HG02970 (cell line): ENCODE results near the gene ASCC2.

Experiments
- ATAC-seq: cut with Tn5 transposase; IDR thresholded peaks from one replicate; pipeline ENCODE4 v1.9.1; 2021; ENCODE audit warnings: mild to moderate bottlenecking, moderate library complexity, moderate number of reproducible peaks; ENCODE audit not compliant: unreplicated experiment, low FRiP score

ASCC2 gene

DNA sequence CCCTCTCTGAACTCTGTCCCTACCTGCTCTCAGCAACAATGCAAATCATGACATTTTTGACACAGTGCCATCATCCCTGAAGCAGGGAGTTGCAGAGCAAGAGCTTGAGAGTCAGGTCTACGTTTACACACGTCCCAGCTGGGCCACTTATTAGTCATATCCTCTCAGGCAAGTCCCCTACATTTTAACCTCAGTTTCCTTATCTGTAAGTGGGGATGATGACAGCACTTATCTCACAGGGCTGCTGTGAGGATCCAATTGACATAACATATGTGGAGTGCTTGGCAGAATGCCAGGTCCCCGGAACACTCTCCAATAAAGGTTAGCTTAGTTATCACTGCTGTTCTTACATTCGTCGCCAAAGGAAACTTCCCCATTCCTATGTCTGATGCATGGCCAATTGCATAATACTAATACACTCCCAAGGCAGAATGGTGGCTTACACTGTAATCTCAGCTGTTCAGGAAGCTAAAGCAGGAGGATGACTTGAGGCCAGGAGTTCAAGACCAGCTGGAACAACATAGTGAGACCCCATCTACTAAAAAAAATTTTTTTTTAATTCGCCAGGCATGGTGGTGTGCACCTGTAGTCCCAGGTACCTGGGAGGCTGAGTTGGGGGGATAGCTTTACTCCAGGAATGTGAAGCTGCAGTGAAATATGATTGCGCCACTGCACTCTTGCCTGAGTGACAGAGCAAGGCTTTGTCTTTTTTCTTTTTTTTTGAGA lies 16.6 kb downstream of the ASCC2 start:
- no peak for ATAC-seq

DNA sequence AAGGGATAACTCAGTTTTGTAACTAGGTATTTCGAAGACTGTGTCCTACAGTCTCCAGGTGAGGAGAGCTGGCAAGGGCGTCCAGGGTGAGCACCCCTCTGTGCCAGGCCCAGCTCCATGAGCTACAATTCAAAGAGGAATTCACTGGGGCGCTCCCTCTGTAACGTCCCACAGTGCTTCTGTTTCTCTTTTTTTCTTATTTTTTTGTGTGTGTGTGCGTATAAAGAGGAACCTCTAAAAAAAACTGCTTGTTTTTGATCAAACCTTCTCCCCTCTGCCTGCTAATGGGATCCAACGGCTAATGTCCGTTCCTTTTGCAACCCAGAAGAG lies 17.1 kb downstream of the ASCC2 start:
- ATAC-seq = no peak

DNA sequence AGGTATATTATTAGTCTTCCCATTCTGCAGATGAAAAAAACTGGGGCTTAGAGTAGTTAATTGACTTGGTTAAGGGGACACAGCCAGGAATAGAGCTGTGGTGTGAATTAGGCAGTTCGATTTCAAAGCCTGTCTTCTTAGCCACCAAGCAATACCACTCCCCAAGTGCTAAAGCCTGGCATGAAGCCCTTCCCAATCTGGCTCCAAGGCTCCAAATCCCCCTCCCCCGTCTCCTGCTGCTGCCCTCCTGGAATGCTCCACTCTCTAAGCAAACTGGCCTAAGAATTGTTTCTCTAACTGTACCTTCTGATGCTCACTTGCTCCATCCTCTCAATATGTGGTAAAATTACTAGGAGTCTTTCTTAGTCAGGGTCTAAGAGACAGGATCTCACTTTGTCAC lies 18.6 kb downstream of the ASCC2 start:
- ATAC-seq = no peak

DNA sequence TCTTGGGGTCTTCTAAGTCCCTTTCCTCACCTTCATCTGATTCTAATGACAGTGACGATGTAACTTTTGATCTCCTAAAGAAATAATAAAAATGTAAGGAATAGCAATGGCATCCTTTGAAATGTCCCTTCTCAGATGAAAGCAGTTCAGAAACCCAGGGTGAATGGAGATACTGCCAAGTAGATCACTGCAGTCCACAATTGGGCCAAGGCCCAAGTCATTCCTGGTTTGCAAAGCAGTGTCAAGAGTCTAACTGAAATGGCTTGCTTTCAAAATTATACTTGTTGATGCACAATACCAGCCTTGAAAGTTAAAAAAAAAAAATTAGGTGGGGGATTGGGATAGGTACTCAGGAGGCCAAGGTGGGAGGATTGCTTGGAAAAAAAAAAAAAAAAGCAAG lies 20.4 kb downstream of the ASCC2 start:
- no peak for ATAC-seq

DNA sequence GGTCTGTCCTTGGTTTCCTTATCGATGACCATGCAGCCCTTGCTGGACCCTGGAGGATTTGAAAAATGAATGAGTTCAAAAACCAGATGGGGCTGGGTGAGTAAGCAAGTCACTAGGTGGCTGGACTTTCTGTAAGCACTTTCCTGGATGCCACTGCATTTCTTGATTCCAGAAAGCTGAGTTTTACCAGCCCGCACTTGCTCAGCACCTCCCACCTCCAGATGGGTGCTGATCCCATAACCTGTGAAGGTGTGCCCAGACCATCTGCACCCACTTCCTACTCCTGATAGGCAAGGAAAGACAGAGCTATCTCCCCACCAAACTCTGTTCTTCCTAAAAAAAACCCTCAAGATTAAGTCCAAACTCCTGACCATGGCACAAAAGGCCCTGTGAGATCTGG lies 21.1 kb downstream of the ASCC2 start:
- no peak for ATAC-seq

DNA sequence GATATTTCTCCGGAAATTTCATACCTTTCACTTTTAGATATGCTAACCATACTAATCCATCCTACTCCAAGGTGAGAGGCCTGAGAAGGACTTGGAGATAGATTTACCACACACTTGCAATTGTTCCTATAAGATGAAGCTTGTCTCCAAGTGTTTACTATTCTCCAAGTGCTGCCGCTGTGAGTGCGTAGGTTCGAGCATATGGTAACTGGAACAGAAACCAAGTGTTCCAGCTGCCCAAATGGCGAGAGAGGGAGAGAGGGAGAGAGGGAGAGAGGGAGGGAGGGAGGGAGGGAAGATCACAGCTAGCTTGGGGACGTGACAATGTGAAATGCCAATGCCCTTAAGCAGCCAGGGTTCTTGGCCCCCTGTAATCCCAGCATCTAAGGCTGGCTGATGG lies 21.5 kb downstream of the ASCC2 start:
- no peak for ATAC-seq

DNA sequence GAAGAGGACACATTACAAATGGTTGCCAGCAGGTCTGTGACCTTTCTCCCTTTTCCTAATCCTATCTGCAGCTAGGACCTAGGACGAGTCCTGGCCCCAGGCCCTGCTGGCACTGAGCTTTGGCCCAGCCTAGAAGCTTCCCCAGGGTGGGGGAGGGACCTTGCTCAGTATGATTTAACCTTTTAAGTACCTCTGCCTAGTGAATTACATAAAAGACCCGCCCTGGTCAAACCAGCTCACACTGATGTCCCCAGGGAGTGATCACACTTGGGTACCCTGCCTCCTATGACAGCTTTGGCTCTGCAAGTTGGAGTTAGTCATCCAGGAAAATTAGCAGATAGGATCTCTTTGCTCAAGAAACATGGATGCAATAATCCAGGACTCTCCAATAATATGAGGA lies 21.9 kb downstream of the ASCC2 start:
- ATAC-seq = no peak

DNA sequence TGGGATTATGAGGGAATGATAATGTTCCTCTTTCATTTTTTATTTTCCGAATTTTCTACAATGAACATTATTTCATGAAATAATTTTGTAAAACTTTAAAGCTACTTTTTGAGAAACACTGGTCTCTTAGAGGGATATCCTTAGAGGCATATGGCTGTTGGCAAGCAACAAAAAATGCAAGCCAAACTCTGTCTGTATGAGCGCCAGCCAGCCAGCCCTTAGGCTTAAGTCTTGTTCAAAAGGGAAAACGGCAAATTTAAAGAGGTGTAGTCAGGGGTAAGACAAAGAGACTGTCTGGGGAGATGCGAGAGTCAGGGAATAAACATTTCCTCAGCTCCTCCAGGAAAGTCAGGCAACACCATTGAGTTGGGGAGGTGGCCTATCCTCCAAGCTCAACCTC lies 22.5 kb downstream of the ASCC2 start:
- no peak for ATAC-seq

DNA sequence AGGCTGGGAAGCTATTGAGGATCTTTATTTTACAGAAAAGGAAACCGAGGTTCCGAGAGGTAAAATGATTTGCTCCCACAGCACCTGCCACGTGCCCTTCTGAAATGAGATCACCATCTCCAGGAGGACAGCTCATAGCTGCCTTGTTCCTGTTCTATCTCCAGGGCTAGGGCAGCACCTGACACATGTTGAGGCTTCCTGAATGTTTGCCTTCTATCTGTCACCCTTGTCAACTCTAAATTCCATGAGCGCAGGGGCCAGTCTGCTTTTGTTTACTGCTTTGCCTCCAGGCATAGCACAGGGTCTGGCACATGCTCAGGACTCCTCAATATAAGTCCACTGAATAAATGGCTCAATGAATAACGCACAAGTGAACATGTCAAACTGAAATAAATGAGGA lies 24.1 kb downstream of the ASCC2 start:
- ATAC-seq = no peak

DNA sequence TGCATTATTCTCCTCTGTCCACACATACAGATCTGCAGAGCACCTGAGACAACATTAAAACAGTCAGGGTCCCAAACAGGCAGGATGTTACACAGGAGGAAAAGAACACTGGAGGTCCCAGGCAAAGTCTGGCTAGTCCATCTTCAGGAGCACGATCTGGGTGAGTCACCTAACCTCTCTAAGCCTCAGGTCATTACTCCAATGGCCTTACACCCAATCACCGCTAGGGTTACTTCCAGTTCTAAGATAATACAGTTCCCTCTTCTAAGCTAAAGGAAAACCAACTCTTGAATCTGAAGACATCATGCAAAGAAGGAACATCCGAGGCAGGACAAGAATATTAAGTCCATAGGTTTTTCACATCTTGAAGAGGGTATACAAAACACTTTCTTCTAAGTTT lies 24.5 kb downstream of the ASCC2 start:
- ATAC-seq = no peak

DNA sequence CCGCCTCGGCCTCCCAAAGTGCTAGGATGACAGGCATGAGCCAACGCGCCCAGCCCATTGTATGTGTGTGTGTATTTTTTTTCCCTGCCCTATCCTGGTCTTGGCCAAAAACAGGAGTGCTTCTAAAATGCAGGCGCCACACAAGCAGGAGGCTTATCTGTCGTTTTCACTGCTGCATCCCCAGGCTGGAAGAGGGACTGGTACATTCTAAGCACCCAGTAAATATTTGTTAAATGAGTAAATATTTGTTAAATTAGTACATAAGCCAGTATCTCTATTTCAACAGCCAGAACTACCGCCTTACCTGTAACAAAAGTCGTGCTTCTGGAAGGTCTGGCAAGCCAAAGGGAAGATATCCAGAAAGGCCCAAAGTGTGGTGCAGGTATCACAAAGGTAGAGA lies 24.9 kb downstream of the ASCC2 start:
- no peak for ATAC-seq

DNA sequence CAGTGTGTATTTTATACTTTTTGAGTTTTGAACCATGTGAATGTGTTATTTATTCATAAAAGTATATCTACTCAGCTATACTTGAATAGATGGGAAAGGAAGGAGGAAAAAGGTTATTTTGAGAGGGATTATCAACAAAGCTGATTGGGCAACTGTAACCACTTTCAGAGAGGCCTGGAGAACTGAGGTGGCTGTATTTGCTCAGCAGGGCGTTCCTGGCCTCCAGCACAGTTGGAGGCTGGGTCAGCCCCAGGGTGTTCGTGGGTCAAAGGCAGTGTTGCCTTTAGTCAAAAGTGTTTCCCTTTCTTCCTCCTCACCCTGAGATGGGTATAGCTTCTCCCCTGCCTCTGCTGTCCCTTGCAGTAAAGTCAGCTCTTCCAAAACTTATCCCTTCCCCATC lies 26.7 kb downstream of the ASCC2 start:
- ATAC-seq = no peak

DNA sequence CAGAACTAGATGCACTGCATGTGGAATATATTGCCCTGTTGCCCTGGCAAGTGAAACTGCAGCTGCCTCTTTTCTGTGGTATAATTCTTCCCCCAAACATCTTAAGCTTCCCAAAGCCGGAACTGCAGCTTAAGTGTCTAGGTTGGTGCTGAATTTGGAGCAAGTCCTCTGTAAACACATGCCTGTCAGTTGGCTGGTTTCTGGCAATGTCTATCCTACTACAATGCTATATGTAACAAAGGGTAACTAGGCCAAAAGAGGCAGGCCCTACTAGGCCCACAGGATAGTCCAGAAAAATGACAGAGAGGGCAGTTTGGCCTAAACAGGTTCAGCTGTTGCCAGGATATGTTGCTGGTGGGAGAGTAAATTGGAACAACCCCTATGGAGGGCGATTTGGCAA lies 27.9 kb downstream of the ASCC2 start:
- ATAC-seq = no peak

DNA sequence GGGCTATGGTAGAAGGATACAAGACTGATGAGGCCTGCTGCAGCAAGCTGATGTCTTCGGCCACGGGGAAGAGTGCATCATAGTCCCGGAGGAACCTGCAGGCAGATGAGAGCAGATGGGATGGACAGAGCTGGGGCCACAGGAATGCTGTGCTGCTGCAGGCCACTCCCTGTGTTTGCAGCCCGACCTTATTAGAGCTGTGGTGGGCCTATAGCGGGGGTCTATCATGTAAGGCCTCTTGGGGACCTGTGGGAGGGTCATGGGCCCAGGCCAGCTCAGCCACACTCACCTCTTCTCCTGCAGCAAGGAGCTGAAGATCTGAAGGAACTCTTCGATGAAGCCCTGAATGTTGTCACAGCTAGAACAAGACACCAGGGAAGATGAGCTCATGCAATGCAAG lies 31.9 kb downstream of the ASCC2 start:
- ATAC-seq = no peak

DNA sequence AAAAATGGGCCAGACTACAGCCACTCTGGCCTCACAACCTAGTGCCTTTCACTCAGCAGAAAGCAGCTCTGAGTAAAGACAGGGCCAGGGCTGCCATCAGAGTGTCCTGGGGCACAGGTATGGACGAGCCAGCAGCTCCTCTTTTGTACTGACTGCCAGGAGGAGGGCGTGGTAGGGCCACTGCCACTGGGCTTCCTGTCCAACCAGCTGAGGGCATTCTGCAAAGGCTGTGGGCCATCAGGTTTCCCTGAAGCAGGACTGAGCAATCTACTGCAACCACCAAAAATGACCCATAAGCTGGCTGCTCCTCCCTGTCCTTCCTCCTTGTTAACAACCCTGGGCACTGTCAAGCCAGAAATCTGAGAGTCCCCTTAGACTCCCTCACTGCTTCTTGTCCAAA lies 33.1 kb downstream of the ASCC2 start:
- no peak for ATAC-seq

DNA sequence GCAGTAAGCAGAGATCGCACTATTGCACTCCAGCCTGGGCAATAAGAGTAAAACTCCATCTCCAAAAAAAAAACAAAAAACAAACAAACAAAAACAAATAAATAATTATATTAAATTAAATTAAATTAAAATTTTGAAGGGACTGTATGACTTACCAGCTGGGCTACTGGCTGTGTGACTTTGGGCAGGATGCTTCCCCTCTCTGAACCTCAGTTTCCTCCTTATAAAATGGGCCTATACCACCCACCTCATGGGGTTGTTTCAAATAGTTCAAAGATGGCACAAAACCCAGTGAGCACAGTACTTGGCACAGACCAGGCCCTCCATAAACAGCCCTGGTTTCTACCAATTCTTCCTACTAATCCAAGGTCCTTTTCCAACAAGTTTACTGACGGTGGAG lies 34.9 kb downstream of the ASCC2 start:
- ATAC-seq = no peak

DNA sequence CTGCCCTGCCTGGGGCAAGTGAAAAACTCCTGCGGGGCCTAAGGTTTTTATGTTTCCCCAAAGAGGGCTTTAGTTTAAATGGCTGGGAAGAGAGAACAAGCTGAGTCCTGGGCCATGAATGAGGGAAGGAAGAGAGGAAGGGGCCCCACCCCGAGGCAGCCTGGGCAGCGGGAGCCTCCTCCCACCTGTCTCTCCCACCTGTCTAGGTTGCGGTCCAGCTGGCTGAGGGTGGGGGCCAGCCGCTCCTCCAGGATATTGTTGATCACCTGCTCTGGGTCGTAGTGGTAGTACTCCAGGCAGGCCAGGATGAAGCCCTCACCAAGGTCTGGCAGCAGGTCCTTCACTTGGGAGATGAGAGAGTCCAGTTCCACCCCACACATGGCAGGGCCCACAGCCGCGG lies 36.3 kb downstream of the ASCC2 start:
- ATAC-seq = no peak

DNA sequence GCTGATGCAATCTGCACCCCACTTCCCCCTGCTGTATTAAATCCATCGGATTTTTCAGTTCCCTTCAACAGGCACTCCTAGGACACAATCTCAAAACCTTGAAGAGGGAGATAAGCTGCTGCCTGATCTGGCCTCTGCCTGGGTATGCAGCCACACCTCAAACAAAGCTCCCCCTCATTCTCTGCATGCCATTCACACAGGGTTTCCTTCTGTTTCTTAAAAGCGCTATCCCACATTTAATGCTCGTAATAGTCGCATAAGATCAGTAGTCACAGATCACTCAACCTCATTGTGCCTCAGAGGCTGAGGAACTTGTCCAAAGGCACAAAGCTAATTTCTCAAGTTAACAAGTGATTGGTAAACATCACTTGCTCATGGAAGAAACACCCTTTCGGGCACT lies 36.9 kb downstream of the ASCC2 start:
- no peak for ATAC-seq

DNA sequence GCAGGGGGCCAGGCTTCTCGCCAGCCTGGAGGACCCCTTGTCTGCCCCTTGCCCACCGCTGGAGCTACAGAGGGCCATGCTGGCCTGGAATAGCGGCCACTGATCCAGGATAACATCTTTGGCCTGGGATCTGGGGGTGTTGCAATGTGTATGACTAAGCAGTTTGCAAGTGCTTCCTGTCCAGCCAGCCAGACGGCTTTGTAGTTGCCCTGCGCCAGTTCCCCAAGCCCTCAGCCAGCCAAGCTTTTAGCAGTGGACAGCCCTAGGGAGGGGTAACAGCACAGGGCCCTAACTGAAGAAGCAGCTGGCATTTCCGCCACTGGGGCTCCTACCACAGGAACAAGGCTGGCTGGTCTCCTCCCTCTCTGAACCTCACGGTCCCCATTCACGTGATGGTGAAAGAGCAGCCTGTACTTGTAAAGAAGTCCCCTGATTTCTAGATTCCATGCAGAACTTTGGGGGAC lies 38.8 kb downstream of the ASCC2 start:
- ATAC-seq = no peak

DNA sequence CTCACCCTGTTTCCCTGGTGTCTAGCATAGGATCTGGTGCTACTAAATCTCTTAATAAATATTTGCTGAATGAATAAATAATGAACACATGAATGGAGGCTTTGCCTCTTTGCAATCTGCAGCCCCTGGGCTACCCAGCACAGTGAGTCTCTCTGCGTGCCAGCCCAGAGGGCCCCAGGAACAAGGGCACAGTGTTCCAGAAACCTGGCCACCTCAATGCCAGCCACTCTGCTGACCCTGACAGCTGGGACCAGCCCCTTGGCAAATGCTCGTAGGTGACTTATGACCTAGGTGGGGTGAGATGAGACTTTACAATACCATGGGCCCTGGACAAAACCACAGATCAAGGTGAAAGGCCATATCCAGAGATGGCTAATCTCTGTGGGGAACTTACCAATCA lies 39.3 kb downstream of the ASCC2 start:
- ATAC-seq = no peak

DNA sequence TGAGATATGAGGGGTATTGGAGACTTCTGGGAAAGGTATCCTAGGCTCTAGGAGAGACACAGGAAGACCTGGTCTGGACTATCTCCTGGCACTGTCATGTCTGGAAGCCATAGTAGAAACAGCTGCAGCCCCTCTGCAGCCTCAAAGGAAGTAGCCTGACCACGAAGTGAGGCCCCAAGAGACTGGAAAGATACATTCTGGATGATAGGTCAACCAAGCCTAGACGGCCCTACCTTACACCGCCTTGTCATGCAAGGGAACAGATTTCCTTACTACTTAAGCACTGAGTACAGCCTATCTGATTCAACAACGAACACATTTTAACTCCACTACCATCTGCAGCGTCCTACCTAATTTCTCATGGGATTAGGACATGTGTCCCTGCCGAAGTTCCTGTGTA lies 39.8 kb downstream of the ASCC2 start:
- ATAC-seq = no peak

DNA sequence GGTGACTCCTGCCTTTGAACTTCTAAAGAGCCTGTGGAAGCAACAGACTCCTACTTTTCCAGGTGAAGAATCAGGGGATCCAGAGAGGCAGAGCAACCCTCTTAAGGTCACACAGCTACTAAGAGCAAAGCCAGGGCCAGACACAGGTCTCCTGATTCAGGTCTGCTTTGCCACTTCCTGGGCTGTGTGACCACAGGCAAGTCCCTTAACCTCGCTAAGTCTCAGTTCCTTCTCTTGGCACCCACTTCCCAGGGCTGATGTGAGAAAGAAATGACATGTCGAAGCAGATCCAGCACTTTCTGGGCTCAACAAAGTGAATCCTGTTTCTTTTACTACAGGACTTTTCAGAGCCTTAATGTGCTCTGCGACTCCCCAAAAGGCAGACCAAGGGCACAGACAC lies 40.7 kb downstream of the ASCC2 start:
- no peak for ATAC-seq

DNA sequence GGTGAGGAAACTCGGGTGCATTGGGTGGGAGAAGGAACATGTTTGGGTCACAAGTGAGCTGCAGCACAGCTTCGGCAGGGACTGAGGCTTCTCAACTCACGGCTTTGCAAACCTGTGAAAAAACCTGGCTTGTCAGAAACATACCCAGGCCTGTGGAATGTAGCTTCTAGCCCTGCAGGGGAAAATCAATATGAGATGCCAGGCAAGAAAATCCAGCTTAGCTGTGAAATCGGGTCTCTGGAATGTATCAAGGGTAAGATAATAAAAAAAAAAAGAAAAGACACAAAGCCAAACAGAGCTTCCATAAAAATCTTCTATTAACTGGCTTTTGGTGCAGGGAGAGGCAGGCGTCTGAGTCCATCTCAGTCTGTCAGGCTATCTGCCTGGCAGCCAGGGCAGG lies 42.4 kb downstream of the ASCC2 start:
- ATAC-seq = no peak
